ENCODE results near the gene AJUBA.

AJUBA gene

DNA sequence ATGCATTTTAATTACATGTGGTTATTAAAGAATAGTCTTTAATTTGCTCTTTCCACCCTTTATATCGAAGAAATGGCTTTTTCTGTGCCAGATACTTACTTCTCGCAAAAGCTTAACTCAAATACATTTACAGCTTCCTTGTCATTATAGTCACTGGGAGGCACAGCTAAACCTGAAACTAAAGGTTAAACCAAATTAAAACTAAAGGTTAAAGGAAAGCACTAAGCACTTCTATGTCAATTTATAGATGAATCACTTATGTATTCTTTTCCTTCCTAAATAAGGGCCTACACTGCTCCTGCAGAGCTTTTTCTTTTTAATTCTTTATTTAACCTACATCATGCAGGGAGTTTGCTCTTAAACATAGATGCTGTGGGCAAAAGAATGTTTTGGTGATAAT is 18.5 kb upstream of the AJUBA start:
- Mint-ChIP-seq H3K36me3 (ENCODE audit: insufficient read depth) (no peaks in the 10 kb centered on the region), H3K4me1 (no peaks in the 10 kb centered on the region), H3K27me3 (no peaks in the 10 kb centered on the region), H3K9me3 (no peaks in the 10 kb centered on the region), H3K4me3 (no peak overlapping the region), H3K27ac (ENCODE audit: low read depth) (no peak overlapping the region)
- DNase-seq (ENCODE audit: low spot score in 2 of 2) (no peak), ATAC-seq (replicated peaks; ENCODE audit: extremely low read depth, poor library complexity, severe bottlenecking) (no peak)

DNA sequence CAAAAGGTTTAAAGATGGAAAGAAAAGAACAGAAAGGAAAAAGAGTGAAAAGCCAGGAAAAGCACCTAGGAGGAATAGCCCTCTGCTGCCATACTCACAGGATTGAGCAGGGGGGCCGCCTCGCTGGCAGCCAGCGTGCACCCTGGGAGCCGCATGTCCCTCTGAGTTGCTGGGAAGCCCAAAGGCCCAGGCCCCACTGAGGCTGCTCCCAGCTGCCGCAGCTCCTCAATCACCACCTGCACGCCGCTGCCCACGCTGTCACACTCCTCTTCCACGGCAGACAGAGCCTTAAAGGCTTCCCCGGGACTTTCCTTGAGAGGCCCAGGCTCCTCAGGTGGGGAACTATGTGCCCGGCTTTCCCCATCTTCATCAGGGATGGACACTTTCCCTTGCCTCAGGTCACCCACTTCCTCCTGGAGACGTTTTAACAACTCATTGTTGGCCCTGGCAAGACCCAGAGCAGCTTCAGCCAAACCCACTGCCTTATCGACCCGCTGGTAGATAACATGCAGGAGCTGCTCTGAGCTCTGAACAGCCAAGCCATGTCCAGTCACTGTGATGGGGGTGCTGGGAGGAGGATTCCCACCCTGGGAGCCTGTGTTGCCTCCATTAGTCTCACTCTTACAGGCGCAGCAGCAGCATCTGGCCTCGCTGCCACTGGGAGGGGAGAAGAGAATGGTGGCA is 16.1 kb upstream of the AJUBA start:
- Mint-ChIP-seq H3K27me3 (no peaks in the 10 kb centered on the region), H3K4me1 (peaks cover 4% of the 10 kb centered on the region), H3K9me3 (no peaks in the 10 kb centered on the region), H3K36me3 (ENCODE audit: insufficient read depth) (no peaks in the 10 kb centered on the region), H3K27ac (ENCODE audit: low read depth) (no peak overlapping the region), H3K4me3 (no peak overlapping the region)
- DNase-seq (ENCODE audit: low spot score in 2 of 2) = no peak
- no peak for ATAC-seq (replicated peaks; ENCODE audit: extremely low read depth, poor library complexity, severe bottlenecking)

DNA sequence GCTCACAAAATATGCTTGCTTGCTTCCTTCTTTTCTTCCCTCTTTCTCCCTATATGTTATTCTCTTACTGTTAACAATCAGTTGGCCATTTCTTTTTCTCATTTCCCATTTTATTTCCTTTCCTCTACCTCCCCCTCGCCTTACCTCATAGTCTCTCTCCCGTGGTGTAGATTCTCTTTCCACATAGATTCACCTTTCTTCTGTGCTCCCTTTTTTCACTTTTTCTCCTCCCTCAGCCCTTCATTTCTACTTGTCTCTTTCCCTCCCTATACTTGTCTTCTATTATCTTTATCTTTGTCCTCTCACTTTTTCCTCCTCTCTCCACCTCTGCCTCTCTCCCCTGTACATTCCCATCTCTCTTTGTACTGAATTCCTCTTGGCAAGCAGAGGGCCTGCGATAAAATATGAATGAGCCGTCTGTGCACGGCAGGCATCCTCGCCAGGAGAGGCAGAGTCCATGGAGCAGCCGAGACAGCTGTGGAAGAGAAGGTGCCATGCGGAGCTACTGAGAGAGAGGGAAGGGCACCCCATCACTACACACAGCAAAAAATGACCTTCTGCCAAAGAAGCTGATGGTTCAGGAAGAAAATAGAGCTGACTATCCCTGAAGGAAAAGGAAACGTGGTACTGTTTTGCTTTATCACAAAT is 15.4 kb upstream of the AJUBA start:
- Mint-ChIP-seq H3K27me3 (no peaks in the 10 kb centered on the region), H3K36me3 (ENCODE audit: insufficient read depth) (no peaks in the 10 kb centered on the region), H3K9me3 (no peaks in the 10 kb centered on the region), H3K27ac (ENCODE audit: low read depth) (no peak overlapping the region), H3K4me3 (no peak overlapping the region), H3K4me1 (peaks cover 4% of the 10 kb centered on the region)
- no peak for ATAC-seq (replicated peaks; ENCODE audit: extremely low read depth, poor library complexity, severe bottlenecking)
- no peak for DNase-seq (ENCODE audit: low spot score in 2 of 2)

DNA sequence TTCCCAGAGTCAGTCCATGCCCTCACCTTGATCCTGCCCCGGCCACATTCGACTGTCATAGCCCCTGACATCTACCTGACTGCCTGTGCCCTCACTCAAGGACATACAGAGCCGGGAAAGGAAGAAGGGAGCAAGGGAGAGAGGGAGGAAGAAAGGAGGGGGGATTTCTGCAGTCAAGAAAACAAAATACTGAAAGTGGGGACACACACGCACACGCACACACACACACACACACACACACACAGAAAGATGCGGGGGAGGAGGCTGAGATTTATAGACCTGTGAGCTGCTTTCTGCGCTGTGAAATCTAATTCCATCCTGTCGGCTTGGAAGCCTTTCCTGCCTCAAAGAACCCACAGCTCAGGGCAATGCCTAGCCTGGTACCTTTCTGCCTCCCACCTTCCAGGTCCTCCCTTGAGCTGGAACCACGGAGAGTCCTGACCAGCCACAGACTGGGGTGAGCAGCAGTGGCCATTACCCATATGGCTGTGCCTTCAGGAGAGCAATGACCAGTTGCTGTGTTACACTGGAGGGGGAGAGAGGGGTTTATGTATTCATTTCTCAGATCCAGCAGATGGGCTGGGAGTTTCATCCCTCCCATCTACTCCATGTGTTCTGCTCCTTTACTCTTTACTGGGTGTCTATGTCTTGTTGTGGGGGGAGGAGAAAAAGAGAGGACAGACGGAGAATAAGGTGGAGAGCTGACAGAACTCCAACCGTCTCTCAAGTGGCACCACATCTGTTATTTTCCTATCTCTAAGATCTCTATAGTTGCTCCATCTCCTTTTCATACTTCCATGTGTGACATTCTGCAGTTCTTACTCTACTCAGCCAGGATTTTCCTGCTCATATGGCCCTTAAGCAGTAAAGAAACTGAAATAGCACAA is 14.7 kb upstream of the AJUBA start:
- H3K27ac Mint-ChIP-seq (ENCODE audit: low read depth) = no peak overlapping the region
- no peaks in the 10 kb centered on the region for H3K36me3 Mint-ChIP-seq (ENCODE audit: insufficient read depth)

DNA sequence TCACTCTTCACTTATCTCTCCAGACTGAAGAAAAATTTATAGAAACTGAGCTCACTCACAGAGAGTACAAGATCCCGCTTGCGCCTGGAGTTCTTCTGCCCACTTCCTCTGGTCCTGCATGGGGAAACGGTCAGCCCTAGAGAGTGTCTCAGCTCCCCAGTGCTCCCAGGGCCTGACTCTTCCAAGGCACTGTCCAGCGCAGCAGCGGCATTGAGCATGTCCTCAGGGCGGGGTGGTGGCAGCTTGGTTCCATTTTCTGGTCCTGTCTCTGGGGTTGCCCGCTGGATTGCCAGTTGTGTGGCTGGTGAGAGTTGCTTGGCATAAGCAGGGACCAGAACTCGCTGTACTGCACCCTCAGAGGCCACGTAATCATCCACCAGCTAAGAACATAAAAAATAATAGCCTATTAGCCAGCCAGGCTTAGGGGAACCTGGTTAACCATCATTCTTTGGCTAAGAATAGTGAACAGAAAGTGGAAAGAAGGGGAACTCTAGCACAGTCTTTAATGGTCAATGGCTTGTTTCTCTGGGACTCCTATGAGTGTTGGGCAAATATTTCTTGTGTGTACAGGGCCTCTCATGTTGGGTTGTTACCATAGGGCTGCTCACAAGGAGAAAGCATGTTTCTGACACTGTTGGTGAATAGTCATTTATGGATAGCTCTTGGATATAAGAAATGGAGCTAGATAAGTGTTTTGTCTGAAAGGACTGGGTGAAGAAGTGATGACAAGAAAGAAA is 13.7 kb upstream of the AJUBA start:
- Mint-ChIP-seq H3K9me3 (no peaks in the 10 kb centered on the region), H3K36me3 (ENCODE audit: insufficient read depth) (no peaks in the 10 kb centered on the region), H3K27me3 (no peaks in the 10 kb centered on the region), H3K4me1 (peaks cover 4% of the 10 kb centered on the region), H3K27ac (ENCODE audit: low read depth) (no peak overlapping the region), H3K4me3 (no peak overlapping the region)
- ATAC-seq (replicated peaks; ENCODE audit: extremely low read depth, poor library complexity, severe bottlenecking) (no peak), DNase-seq (ENCODE audit: low spot score in 2 of 2) (no peak)

More for the DNA sequence above, 14.7 kb upstream of the AJUBA start:
- Mint-ChIP-seq H3K9me3 (no peaks in the 10 kb centered on the region), H3K4me1 (peaks cover 4% of the 10 kb centered on the region), H3K27me3 (no peaks in the 10 kb centered on the region), H3K4me3 (no peak overlapping the region)
- ATAC-seq (replicated peaks; ENCODE audit: extremely low read depth, poor library complexity, severe bottlenecking) (no peak), DNase-seq (ENCODE audit: low spot score in 2 of 2) (no peak)

DNA sequence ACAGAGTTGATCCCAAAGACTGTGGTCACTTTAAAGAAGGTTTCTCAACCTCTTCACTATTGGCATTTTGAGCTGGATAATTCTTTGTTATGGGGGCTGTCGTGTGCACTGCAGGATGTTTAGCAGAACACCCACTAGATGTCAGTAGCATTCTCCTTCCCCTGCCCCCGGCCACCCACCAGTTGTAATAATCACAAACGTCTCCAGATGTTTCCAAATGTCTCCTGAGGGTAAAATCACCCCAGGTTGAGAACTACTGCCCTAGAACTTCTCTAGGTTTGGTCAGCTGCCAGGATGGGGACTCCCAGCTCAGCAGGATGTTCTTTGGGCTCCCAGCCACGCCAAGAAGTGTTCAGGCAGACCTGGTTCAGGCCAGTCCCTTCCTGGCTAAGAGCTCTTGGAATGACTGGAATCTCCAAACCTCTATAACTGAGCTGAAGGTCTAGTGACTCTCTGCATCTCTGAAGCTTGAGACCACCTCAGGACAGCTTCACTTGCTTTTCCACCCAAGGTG is 12.5 kb upstream of the AJUBA start:
- H3K27me3 Mint-ChIP-seq = no peaks in the 10 kb centered on the region
- H3K36me3 Mint-ChIP-seq (ENCODE audit: insufficient read depth) = no peaks in the 10 kb centered on the region
- no peaks in the 10 kb centered on the region for H3K9me3 Mint-ChIP-seq
- DNase-seq (ENCODE audit: low spot score in 2 of 2) (no peak), ATAC-seq (replicated peaks; ENCODE audit: extremely low read depth, poor library complexity, severe bottlenecking) (peak; percentile 58)
- peaks cover 4% of the 10 kb centered on the region for H3K4me1 Mint-ChIP-seq
- no peak overlapping the region for H3K27ac Mint-ChIP-seq (ENCODE audit: low read depth)
- no peak overlapping the region for H3K4me3 Mint-ChIP-seq

DNA sequence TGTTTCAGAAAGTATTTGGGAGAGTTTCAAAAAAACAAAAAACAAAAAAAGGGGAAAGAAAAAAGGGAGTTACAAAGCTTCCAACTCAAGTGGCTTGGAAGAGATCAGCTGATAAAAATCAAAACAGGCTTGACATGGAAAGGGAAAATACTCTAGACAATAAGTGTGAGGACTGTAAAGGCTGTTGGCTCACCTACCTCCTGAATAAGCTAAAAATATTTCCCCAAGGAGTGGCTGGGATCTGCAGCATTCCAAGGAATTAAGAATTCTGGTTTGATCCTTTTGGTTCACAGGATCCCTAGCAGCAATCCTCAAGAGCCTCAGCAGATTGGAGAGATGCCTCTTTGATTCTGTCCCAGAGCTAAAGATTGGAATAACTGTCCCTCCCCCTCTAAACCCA is 11.2 kb upstream of the AJUBA start:
- Mint-ChIP-seq H3K4me3 (no peak overlapping the region), H3K27me3 (no peaks in the 10 kb centered on the region), H3K4me1 (peaks cover 4% of the 10 kb centered on the region), H3K9me3 (no peaks in the 10 kb centered on the region), H3K36me3 (ENCODE audit: insufficient read depth) (no peaks in the 10 kb centered on the region), H3K27ac (ENCODE audit: low read depth) (no peak overlapping the region)
- no peak for DNase-seq (ENCODE audit: low spot score in 2 of 2)
- no peak for ATAC-seq (replicated peaks; ENCODE audit: extremely low read depth, poor library complexity, severe bottlenecking)

DNA sequence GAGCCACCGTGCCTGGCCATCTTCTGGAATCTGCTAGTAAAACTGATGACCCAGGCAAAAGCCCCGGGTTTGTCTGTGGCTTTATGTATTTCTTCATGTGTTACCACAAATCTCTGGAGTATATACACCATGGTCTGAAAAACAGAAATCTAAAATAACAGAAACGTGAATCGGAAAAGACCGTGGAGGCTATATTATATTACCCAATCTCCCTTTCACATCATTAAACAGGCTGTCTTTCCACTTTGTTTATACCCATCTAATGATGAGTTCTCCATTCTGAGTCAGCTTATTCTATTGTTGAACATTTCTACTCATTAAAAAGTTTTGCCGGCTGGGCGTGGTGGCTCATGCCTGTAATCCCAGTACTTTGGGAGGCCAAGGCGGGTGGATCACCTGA is 9.5 kb upstream of the AJUBA start:
- H3K9me3 Mint-ChIP-seq = no peaks in the 10 kb centered on the region
- H3K27me3 Mint-ChIP-seq = no peaks in the 10 kb centered on the region
- peaks cover 4% of the 10 kb centered on the region for H3K4me1 Mint-ChIP-seq
- H3K36me3 Mint-ChIP-seq (ENCODE audit: insufficient read depth) = no peaks in the 10 kb centered on the region
- H3K27ac Mint-ChIP-seq (ENCODE audit: low read depth) = no peak overlapping the region
- no peak overlapping the region for H3K4me3 Mint-ChIP-seq
- ATAC-seq (replicated peaks; ENCODE audit: extremely low read depth, poor library complexity, severe bottlenecking) (no peak), DNase-seq (ENCODE audit: low spot score in 2 of 2) (no peak)

DNA sequence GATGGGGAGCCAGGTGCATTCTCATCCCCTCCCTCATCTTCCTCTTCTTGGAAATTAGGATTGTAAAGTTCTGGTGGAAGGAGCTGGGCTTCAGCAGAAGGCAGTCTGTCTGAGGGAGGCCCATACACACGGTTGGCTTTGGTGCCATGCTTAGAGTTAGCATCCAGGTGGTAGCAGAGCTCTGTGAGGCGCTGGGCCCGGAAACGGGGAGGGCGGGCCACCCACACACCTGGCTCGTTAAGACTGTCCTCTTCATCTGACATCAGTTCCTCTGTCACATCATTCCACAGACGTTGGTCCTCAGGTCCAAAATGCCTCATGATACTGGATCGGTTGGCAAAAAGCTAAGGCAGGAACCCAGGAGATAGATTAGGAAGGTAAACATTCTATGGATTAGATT is 4.9 kb upstream of the AJUBA start:
- no peaks in the 10 kb centered on the region for H3K9me3 Mint-ChIP-seq
- no peaks in the 10 kb centered on the region for H3K4me1 Mint-ChIP-seq
- H3K36me3 Mint-ChIP-seq (ENCODE audit: insufficient read depth) = peaks cover 2% of the 10 kb centered on the region
- H3K4me3 Mint-ChIP-seq = no peak overlapping the region
- no peak for DNase-seq (ENCODE audit: low spot score in 2 of 2)
- H3K27ac Mint-ChIP-seq (ENCODE audit: low read depth) = no peak overlapping the region
- H3K27me3 Mint-ChIP-seq = no peaks in the 10 kb centered on the region
- ATAC-seq (replicated peaks; ENCODE audit: extremely low read depth, poor library complexity, severe bottlenecking) = no peak

DNA sequence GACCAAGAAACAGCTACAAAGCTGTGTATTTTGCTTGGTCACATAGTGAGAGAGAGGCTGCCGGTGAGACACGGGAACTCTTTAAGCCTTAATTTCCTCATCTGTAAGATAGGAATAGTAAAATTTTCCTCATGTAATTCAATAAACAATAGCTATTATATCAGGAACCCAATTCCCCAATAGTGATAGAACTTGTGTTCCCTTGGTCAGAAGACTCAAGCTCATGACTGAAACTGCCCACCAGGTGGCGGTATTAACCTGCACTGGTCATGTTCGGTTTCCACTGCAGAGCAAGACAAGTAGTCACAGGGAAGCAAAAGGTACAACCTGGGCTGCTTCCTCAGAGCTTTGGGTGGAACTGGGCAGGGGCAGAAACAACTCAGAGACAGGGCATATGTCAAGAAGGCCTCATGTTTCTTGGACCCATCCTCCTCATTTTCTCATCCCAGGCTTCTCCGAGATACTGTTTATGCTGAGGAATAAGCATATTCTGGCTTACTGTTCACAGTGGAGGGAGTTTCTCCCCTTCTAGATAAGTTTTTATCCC is 4.2 kb upstream of the AJUBA start:
- Mint-ChIP-seq H3K27ac (ENCODE audit: low read depth) (no peak overlapping the region), H3K27me3 (no peaks in the 10 kb centered on the region), H3K36me3 (ENCODE audit: insufficient read depth) (peaks cover 2% of the 10 kb centered on the region), H3K4me3 (no peak overlapping the region), H3K4me1 (no peaks in the 10 kb centered on the region), H3K9me3 (no peaks in the 10 kb centered on the region)
- ATAC-seq (replicated peaks; ENCODE audit: extremely low read depth, poor library complexity, severe bottlenecking) = peak; percentile 66
- DNase-seq (ENCODE audit: low spot score in 2 of 2) = peak; percentile 76 to 82

DNA sequence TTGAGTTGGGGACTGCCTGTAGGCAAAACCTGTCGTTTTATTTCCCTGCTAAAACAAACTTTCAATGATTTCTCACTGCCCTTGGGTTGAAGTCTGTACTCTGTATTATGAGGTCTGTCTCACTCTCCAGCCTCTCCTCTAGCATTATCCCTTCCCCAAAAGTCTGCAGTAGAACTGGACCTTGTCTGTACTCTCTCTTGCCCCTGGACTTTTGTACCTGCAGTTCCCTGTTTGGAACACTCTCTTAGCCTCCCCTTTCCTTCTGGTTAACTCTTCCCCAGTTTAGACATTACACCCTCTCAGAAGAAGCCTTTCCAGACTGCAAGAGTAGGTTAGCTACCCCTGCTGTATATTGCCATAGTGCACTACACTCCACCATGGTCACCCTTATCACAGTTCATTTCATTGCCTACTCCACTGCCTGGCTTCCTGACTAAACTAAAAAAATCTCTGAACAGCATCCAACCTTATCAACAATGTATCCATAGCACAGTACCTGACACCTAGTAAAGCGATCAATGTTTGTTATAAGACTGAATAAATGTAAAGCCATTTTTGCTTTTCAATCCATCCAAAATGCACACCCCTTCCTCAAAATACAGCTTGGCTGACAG is 3.6 kb upstream of the AJUBA start:
- Mint-ChIP-seq H3K4me1 (no peaks in the 10 kb centered on the region), H3K9me3 (no peaks in the 10 kb centered on the region), H3K27ac (ENCODE audit: low read depth) (no peak overlapping the region), H3K27me3 (no peaks in the 10 kb centered on the region), H3K36me3 (ENCODE audit: insufficient read depth) (peaks cover 2% of the 10 kb centered on the region), H3K4me3 (no peak overlapping the region)
- ATAC-seq (replicated peaks; ENCODE audit: extremely low read depth, poor library complexity, severe bottlenecking) (no peak), DNase-seq (ENCODE audit: low spot score in 2 of 2) (no peak)

Data from central memory CD8-positive, alpha-beta T cell (primary cell).